HL-60 (cell line): ENCODE results near the gene SLC6A13.

Source experiments
- GABPA ChIP-seq: IDR thresholded peaks from 2 replicates; pipeline ENCODE4 v1.6.1; 2012; ENCODE audit warnings: low read depth
- POLR2AphosphoS5 ChIP-seq: IDR thresholded peaks from 2 replicates; pipeline ENCODE4 v1.6.1; 2012; ENCODE audit warnings: low read depth
- TF ChIP-seq, protein P1 (sequence below): IDR thresholded peaks from one replicate; pipeline ENCODE4 v1.5.1; 2011; ENCODE audit warnings: low read length, control low read depth, inconsistent platforms; ENCODE audit not compliant: insufficient read depth

DNA sequence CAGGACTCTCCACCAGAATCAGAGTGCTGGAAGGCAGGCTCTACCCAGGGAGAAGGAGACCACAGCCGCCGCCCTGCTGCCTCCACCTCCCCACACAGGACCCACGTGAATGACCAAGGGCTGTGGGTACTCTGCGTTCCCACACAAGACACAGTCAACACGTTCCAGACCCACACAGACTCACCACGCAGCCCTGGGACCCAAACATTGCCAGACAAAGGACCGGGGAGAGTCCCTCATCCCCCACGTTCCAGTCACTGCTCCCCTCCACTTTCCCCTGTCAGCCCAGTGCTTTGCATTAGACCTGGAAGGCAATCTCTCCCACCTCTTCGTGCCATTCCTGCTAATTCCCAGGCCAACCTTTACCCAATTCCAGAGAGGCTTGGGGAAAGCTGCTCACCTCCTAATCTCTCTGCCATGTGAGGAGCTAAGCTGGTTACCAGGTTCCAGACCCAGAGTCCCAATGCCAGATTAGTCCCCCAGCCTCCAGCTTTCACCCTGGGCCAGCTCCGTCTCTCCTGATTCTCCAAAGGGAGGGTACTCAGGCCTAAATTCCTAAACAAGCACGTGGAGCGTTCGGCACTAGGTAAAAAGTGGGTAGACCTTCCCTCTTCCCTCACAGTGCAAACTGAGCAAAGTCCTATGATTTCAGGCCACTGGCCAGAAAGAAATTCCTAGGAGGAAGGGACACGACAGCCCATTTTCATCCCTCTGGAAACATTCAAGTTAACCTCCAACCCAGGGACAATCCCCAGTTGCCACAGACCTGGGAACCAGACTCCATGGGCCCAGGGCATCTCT is 4.9 kb downstream of the SLC6A13 start:
- TF ChIP-seq, protein P1, sequence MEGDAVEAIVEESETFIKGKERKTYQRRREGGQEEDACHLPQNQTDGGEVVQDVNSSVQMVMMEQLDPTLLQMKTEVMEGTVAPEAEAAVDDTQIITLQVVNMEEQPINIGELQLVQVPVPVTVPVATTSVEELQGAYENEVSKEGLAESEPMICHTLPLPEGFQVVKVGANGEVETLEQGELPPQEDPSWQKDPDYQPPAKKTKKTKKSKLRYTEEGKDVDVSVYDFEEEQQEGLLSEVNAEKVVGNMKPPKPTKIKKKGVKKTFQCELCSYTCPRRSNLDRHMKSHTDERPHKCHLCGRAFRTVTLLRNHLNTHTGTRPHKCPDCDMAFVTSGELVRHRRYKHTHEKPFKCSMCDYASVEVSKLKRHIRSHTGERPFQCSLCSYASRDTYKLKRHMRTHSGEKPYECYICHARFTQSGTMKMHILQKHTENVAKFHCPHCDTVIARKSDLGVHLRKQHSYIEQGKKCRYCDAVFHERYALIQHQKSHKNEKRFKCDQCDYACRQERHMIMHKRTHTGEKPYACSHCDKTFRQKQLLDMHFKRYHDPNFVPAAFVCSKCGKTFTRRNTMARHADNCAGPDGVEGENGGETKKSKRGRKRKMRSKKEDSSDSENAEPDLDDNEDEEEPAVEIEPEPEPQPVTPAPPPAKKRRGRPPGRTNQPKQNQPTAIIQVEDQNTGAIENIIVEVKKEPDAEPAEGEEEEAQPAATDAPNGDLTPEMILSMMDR: no peak
- no peak for TF ChIP-seq GABPA
- no peak for TF ChIP-seq POLR2AphosphoS5
